HepG2 (cell line): Measurements from ENCODE around the gene ABCG1. TPM values are rescaled to one million over a fixed set of nuclear protein-coding genes. Genes with fewer than 3 reads are reported as not detected.

Experiments
- ATAC-seq: fragments of 200-7000 bp; cut with Tn5 transposase; 3 replicates; pipeline ENCODE4 v1.9.1; 2020; ENCODE audit warnings: mild to moderate bottlenecking, moderate library complexity
- BruUV-seq: library from RNA; stranded (reverse); fragments of 400-500 nt; replicated peaks from 2 replicates; lab custom pipeline; 2021; lab: Mats Ljungman, UMichigan
- CTCF ChIA-PET: fragments of 300-600 bp; formaldehyde crosslinking; extraction: SDS; loops from one replicate; lab custom pipeline; 2021; ENCODE audit warnings: low total read pairs, inconsistent platforms, low intra/inter-chr PET ratio; lab: Yijun Ruan, JAX
- POLR2A ChIA-PET: fragments of 350-600 bp; sonication (Branson Sonifier 250); formaldehyde crosslinking; loops from one replicate; lab custom pipeline; 2020; ENCODE audit warnings: antibody characterized with exemption, inconsistent platforms; lab: Yijun Ruan, JAX
- DNase-seq: peaks from one replicate; pipeline ENCODE4 v3.0.0-alpha.2; 2015; ENCODE audit warnings: low spot score
- FAIRE-seq: peaks from 3 replicates; lab custom pipeline; 2011; peaks lifted over from hg19 to GRCh38; lab: Jason Lieb, UNC
- H2AFZ ChIP-seq: one replicate; pipeline ENCODE4 v1.6.1; 2011; ENCODE audit warnings: low read length, inconsistent platforms
- H3K27ac ChIP-seq: fragments of 300-600 bp; 3 replicates; pipeline ENCODE4 v1.8.0; 2011; ENCODE audit warnings: mixed run types, mild to moderate bottlenecking, mixed read lengths, low read length, inconsistent platforms; ENCODE audit not compliant: insufficient read depth; ENCODE audit errors: extremely low read length
- H3K27me3 ChIP-seq, 2 experiments: fragments of 200-600 bp in 1 of 2; 2 replicates in 1 of 2; 3 replicates in 1 of 2; pipeline versions ENCODE4 v1.6.0 to v1.8.0; 2011; ENCODE audit warnings: low read length in 2 of 2, mild to moderate bottlenecking in 2 of 2, moderate library complexity in 2 of 2, inconsistent platforms in 1 of 2; ENCODE audit not compliant: insufficient read depth in 2 of 2, control insufficient read depth in 1 of 2
- H3K36me3 ChIP-seq, 2 experiments: fragments of 200-600 bp in 1 of 2; replicated peaks in 1 of 2; 2 replicates in 1 of 2; 3 replicates in 1 of 2; pipeline versions ENCODE4 v1.5.1 to v1.8.0; 2011; ENCODE audit warnings: low read length in 2 of 2, inconsistent platforms in 1 of 2; ENCODE audit not compliant: insufficient read depth in 2 of 2, control insufficient read depth in 1 of 2
- H3K4me1 ChIP-seq: 2 replicates; pipeline ENCODE4 v1.5.1; 2012; ENCODE audit warnings: low read length, inconsistent platforms; ENCODE audit not compliant: insufficient read depth
- H3K4me2 ChIP-seq: 2 replicates; pipeline ENCODE4 v1.6.0; 2011; ENCODE audit warnings: low read depth, low read length, inconsistent platforms
- H3K4me3 ChIP-seq, 3 experiments: fragments of 200-600 bp in 1 of 3; sonication (generic), shearing (Covaris generic) in 1 of 3; replicated peaks in 1 of 3; 2 replicates each; pipeline ENCODE4 v1.5.1; 2011 to 2016; ENCODE audit warnings: low read length in 3 of 3, inconsistent platforms in 2 of 3, low read depth in 2 of 3, mild to moderate bottlenecking in 2 of 3, control low read depth in 1 of 3, mixed read lengths in 1 of 3; ENCODE audit not compliant: insufficient read depth in 1 of 3
- H3K79me2 ChIP-seq: one replicate; pipeline ENCODE4 v1.6.1; 2011; ENCODE audit warnings: low read length, inconsistent platforms; ENCODE audit not compliant: insufficient read depth
- H3K9ac ChIP-seq: 2 replicates; pipeline ENCODE4 v1.6.0; 2011; ENCODE audit warnings: mild to moderate bottlenecking, low read depth, low read length, inconsistent platforms; ENCODE audit not compliant: insufficient read depth
- H3K9me3 ChIP-seq: 2 replicates; pipeline ENCODE4 v1.5.1; 2012; ENCODE audit warnings: mild to moderate bottlenecking, low read length
- H4K20me1 ChIP-seq: 2 replicates; pipeline ENCODE4 v1.6.0; 2011; ENCODE audit warnings: inconsistent platforms, mild to moderate bottlenecking, low read length, moderate library complexity; ENCODE audit not compliant: insufficient read depth
- ESRRA ChIP-seq: sonication (generic); formaldehyde crosslinking; IDR thresholded peaks from 2 replicates; pipeline ENCODE4 v1.5.1; 2020; ENCODE audit warnings: mild to moderate bottlenecking, low read depth, missing genetic modification reagents
- JUNB ChIP-seq: sonication (generic); formaldehyde crosslinking; IDR thresholded peaks from 2 replicates; pipeline ENCODE4 v1.8.0; 2022; ENCODE audit warnings: missing genetic modification reagents, mild to moderate bottlenecking, borderline replicate concordance
- KAT7 ChIP-seq: IDR thresholded peaks from 2 replicates; pipeline ENCODE4 v1.6.1; 2018; ENCODE audit warnings: borderline replicate concordance, missing compliant biosample characterization
- PRDM10 ChIP-seq: sonication (generic); formaldehyde crosslinking; IDR thresholded peaks from 2 replicates; pipeline ENCODE4 v1.4.0; 2020; ENCODE audit warnings: low read depth, missing genetic modification reagents
- SMC3 ChIP-seq: IDR thresholded peaks from 2 replicates; pipeline ENCODE4 v1.6.1; 2011; ENCODE audit warnings: low read length, improper control_type of control experiment
- TP53 ChIP-seq: sonication (generic); formaldehyde crosslinking; conservative IDR thresholded peaks from 2 replicates; pipeline ENCODE4 v1.4.0; 2020; ENCODE audit warnings: missing genetic modification reagents
- WGBS: methylation state at CpG from one replicate; pipeline ENCODE4 v1.1.6; 2017; ENCODE audit warnings: low lambda C conversion rate; 5-methylcytosine and 5-hydroxymethylcytosine counted together
- in situ Hi-C: cut with HindIII; loops from 2 replicates; pipeline ENCODE4 v1.10.0; 2017; ENCODE audit warnings: low pct_unique_long_range_greater_than_20kb; ENCODE audit not compliant: extremely low pct_ligation_motif_present
- intact Hi-C: fragments of 100-400 bp; cut with micrococcal nuclease; formaldehyde crosslinking; loops from one replicate; pipeline ENCODE4 v1.10.0; 2022; ENCODE audit not compliant: unreplicated experiment
- polyA plus RNA-seq, 8 experiments: library from polyadenylated mRNA; depleted of rRNA in 3 of 8; stranded (reverse) in 7 of 8; unstranded in 1 of 8; fragments of >200 nt; fragmentation: Illumina TruSeq in 4 of 8; extraction: Trizol in 4 of 8; gene quantifications; 2 replicates each; pipeline versions ENCODE4 v1.2.1 to v1.2.3, GENCODE V29; 2011 to 2016; ENCODE audit warnings: low read depth in 4 of 8, missing spikeins in 1 of 8, mixed read lengths in 1 of 8; ENCODE audit not compliant: insufficient read depth in 1 of 8
- total RNA-seq, 5 experiments: library from RNA; depleted of rRNA; stranded (reverse); fragments of >200 nt; fragmentation: Illumina TruSeq; extraction: Trizol; gene quantifications; 2 replicates each; pipeline ENCODE4 v1.2.3, GENCODE V29; 2016; ENCODE audit warnings: low read depth in 1 of 5

The ABCG1 gene
- total and polyA plus RNA-seq, 2 of the 13 experiments (the other 11 are each of a cell fraction or from before 2014, with no cell fraction given), result 0.04 TPM; not detected in 1

DNA sequence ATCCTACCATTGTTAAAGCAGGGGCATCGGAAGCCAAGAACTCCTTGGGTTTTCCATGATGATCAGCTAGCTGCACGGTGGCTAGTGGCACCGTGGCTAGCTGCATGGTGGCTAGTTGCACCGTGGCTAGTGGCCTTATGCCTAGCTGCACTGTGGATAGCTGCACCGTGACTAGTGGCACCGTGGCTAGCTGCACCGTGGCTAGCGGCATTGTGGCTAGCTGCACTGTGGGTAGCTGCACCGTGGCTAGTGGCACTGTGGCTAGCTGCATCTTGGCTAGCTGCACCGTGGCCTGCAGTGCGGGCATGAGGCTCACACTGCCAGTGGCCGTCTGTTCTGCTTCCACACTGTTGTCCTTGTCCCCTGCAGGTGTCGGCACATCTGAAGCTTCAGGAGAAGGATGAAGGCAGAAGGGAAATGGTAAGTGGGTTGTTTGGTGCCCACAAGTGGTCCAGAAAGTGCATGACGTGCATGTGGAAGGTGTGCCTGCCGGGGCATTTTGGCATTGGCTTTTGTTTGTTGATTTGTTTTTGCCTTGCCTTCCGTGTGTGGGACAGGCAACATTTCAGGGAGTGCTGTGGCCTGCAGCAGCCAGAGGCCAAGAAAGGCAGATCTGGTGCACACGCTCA is 57.7 kb downstream of the ABCG1 start (continued):
- TF ChIP-seq ESRRA (CRISPR knock-in tag), result no peak
- TF ChIP-seq PRDM10, result no peak
- no peak for TF ChIP-seq TP53 (CRISPR knock-in tag)

DNA sequence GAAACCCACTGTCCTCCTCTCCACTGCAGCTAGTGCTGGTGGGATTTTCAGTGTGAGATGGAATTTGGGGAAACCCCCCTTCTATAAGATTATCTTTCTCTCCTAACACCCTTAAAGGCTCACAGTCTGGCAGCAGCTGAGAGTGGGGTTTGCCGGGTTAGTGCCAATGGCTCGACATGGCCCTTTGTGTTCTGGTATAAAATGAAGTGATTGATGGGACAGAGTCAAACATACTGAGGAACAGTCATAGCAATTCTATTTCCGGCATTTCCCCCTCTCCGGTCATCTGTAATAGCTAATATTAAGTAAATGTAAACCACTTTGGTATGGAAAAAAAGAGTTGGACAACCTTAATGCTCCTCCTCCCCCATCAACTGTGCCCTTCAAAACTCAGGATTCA is 58.7 kb downstream of the ABCG1 start:
- no peak for FAIRE-seq
- TF ChIP-seq SMC3 (no peak), KAT7 (CRISPR knock-in tag) (no peak), JUNB (CRISPR knock-in tag) (no peak)
- H4K20me1 ChIP-seq, result no peaks in the 10 kb centered on the region
- peaks cover 7 to 55% of the 10 kb centered on the region in 2 experiments for H3K27me3 ChIP-seq
- H3K36me3 ChIP-seq, result no peaks in the 10 kb centered on the region
- H3K4me3 ChIP-seq, result no peak overlapping the region
- DNase-seq, result no peak
- no peaks in the 10 kb centered on the region for H3K9me3 ChIP-seq
- H3K27ac ChIP-seq, result no peak overlapping the region
- no peak overlapping the region for H3K4me2 ChIP-seq
- no peak for ATAC-seq
- no peaks in the 10 kb centered on the region for H3K79me2 ChIP-seq
- CTCF ChIA-PET, result no interaction called here
- in situ Hi-C loops (no loop called here), intact Hi-C loops (no loop called here)
- POLR2A ChIA-PET, result no interaction called here
- 24% methylated on average over 4 of the region's 4 CpGs for WGBS
- no peak overlapping the region for H2AFZ ChIP-seq
- BruUV-seq, result no TSS peak
- no peak overlapping the region for H3K9ac ChIP-seq
- no peaks in the 10 kb centered on the region for H3K4me1 ChIP-seq
